HuH-7 (cell line): ENCODE measurements around the gene CAMKMT.
"Not testable (repeated sequence)": the region's sequence is repeated elsewhere in the genome, so short reads cannot be mapped to it uniquely, and the experiment has no call there.

Experiments used
- DNase-seq: peaks from one replicate; pipeline ENCODE4 v3.0.0; 2011; ENCODE audit warnings: low spot score

Gene CAMKMT

GRCh38 chr2:44550561-44550960 is 188.8 kb downstream of the CAMKMT start:
- DNase-seq: no peak

- no peak for DNase-seq
Observed at GRCh38 chr2:44551497-44551896, 189.8 kb downstream of the CAMKMT start.

DNA sequence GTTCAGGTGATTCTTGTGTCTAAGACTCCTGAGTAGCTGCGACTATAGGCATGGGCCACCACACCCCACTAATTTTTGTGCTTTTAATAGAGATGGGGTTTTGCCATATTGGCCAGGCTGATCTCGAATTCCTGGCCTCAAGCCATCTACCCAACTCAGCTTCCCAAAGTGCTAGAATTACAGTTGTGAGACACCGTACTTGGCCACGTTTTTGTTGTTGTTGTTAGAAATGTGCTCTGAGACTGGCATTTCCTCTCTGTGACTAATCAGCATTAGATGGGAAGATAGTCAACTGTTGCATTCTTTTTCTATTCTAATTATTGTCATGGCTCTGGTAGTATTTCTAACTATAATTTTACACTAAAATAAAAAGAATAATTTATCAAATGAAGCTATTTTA is 191.7 kb downstream of the CAMKMT start:
- no peak for DNase-seq

- no peak for DNase-seq
Observed at GRCh38 chr2:44555700-44556099, 194.0 kb downstream of the CAMKMT start.

- DNase-seq: no peak
Observed at GRCh38 chr2:44559108-44559507, 197.4 kb downstream of the CAMKMT start.

DNA sequence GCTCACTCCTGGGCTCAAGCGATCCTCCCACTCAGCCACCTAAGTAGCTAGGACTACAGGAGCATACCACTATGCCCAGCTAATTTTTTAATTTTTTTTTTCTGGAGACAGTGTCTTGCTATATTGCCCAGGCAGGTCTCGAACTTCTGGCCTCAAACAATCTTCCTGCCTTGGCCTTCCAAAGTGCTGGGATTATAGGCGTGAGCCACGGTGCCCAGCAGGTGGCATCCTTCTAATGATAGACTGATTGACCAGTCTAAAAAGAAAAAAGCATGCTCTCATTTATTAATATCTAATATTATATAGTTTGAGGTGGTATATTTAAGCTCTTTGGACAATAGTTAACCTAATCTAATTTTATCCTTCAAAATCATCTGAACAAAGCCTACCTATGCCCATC is 198.6 kb downstream of the CAMKMT start:
- no peak for DNase-seq

DNA sequence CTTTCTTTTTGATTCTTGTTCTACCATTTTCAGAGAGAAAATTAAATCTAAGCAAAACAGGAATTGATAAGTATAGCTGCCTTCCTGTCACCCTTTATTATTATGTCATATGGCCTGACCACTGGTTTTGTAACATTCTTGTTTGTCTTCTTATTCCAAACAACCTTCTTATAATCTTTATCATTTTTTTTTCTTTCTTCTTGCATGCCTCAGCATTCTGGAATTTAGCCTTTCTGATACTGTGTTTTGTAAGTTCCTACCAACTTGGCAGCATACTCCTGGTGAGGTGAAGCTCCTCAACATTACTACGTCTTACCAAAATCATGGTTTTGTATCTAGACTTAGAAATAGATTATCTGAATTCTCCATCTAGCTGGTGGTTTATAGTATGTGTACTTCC is 199.2 kb downstream of the CAMKMT start:
- DNase-seq: no peak

DNA sequence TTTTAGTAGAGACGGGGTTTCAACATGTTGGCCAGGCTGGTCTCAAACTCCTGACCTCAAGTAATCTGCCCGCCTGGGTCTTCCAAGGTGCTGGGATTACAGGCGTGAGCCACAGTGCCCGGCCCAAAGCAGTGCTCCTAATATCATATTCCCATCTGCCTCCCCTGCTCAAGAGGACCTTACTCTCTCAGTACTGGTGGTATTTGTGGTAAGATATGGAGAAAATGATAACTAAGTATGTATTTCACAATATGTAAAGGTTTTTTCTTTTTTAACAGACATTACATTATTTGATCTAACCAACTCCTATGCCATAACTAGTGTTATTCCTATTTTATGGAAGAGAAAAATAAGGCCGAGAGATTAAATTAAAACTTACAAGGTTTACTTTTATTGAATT is 201.0 kb downstream of the CAMKMT start:
- no peak for DNase-seq

DNA sequence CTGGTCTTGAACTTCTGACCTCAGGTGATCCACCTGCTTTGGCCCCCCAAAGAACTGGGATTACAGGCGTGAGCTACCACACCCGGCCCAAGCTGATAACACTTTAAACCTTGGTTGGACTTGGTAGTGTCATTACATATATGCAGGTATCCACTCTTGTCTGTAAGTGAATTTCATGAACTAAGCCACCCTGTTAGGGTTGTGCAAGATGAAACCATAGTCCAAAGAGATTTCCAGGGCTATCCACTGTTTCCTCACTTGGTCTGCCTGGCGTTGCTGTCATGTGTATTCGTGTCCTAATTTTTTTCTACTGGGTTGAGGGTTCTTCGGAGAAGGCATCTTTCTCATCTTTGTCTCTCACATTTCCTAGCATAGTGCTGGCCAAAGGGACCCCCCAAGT is 203.0 kb downstream of the CAMKMT start:
- DNase-seq: no peak

- no peak for DNase-seq
Observed at GRCh38 chr2:44566059-44566458, 204.3 kb downstream of the CAMKMT start.

- DNase-seq: no peak
Observed at GRCh38 chr2:44569491-44569890, 207.7 kb downstream of the CAMKMT start.

DNA sequence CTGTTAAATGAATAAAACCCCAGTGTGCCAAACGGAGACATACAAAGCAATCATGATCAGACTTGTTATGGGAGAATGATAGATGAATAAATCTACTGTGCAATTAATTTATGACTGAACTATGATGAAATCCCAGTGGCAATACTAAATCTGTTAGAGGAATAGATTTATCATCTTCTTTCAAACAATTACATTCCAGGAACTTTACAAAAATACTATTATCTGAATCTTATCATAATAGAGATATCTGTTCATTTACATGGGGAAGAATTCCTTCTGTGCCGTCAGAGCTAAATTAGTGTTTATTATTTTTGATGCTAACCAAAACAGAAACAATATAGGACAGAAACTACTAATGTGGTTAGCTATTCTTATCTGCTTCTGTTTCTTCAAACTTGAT is 208.5 kb downstream of the CAMKMT start:
- DNase-seq: no peak

- DNase-seq: no peak
Observed at GRCh38 chr2:44570777-44571176, 209.0 kb downstream of the CAMKMT start.

GRCh38 chr2:44572196-44572900 is 210.6 kb downstream of the CAMKMT start:
- DNase-seq: no peak

DNA sequence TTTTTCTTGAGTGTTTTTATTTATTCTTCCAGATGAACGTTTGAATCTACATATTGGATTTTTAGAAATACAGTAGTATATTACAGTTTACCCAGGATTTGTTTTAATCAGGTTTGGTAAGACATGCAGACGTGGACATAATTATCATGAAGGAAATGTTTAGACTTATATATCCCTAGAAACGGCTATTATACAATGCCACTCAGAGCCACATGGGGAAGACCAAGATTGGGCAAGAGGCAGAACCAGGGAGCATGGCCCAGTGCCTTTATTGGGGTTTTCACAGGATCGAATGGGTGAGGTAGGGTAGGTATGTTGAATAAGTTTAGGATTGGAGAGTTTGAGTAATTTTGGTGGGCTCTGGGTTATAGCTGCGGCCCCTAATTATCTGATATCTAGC is 212.2 kb downstream of the CAMKMT start:
- no peak for DNase-seq

DNA sequence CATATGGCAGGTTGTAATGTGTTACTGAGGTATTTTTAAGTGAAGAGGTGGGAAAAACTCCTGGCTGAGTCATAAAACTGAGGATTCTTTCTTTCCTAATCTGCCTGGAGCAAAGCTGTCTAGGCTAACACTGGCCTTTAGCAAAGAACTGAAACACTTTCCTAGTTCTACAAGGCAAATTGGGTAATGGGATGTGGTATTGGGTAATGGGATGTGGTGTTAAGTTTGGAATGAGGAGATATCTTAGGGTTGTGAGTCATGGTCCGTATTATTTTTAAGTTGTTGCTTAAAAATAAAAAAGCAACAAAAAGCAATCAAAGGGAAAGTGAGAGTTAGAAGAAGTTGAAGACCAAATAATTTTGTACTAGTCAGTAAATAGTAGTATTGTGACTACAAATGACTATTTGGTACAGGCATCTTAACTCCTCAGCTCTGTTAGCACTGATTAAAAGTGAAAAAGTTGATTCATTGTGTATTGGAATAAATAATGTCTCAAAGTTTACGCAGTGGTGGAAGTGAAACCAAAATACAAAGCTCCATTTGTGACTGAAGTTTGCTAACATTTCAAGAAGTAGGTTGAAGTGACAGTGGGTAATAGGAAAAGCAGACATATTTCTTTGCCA is 216.8 kb downstream of the CAMKMT start:
- DNase-seq: no peak

- DNase-seq: no peak
Observed at GRCh38 chr2:44579115-44579836, 217.5 kb downstream of the CAMKMT start.

DNA sequence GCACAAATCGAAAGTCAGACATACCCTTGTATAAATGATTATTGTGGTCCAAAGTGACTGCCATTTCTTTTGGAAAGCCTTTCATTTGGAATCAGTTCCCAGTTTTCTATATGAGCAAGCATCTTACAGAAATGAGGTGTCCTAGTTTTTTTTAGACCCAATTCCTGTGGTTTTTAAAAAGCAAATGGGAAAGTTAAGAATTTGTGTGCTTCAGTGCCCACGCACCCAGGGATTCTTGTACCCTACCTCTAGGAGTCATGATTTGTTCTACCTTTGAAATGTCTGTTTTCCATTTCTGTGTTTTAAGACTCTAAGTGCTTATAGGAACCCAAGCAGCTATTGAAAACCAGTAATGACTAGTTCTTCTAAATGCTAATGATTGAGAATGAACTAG is 218.1 kb downstream of the CAMKMT start:
- DNase-seq: no peak

DNA sequence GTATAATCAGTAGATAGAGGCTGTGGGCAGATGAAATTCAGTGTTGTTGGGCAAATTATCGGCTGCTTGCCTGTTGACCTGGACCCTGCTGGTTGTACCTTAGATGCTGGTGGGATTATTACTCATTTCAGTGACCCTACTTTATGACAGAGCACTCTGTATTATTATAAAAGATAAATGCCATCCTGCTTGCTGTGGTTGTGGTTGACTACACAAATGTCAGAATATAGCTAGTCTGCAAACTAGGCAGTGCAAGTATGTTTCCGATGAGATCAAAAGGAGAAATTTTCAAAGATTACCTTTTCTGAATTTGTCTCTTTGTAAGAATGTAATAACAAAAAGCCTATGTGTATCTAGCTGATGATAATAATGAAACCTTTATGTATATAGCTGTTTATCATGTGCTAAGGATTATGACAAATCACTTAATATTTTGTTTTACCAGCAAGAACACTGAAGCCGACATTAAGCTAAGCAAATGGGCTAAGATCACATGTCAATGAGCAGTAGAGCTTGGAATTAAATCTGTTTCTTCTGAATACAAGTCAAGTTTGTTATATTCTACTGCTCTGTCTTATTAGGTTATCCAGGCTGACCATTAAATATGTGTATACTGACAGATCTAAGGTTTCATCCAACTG is 219.2 kb downstream of the CAMKMT start:
- DNase-seq: no peak

GRCh38 chr2:44582363-44583008 is 220.7 kb downstream of the CAMKMT start:
- no peak for DNase-seq

DNA sequence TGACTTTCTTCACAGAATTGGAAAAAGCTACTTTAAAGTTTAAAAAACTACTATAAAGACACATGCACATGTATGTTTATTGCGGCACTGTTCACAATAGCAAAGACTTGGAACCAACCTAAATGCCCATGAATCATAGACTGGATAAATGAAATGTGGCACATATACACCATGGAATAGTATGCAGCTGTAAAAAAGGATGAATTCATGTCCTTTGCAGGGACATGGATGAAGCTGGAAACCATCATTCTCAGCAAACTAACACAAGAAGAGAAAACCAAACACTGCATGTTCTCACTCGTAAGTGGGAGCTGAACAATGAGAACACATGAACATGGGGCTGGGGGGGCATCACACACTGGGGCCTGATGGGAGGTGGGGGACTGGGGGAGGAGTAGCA is 233.9 kb downstream of the CAMKMT start:
- not testable (repeated sequence) for DNase-seq

GRCh38 chr2:44596537-44597320 is 235.0 kb downstream of the CAMKMT start:
- DNase-seq: no peak
